DND-41 (cell line): ENCODE data around the gene TMEM127.

Experiments used
- ATAC-seq: fragments of 200-7000 bp; cut with Tn5 transposase; 3 replicates; pipeline ENCODE4 v1.9.1; 2021; ENCODE audit warnings: low read depth; ENCODE audit not compliant: insufficient read depth
- DNase-seq: peaks from one replicate; pipeline ENCODE4 v3.0.0-alpha.2; 2020
- H2AFZ ChIP-seq: 2 replicates; pipeline ENCODE4 v1.6.0; 2012; ENCODE audit warnings: low read depth, low read length
- H3K27ac ChIP-seq: 2 replicates; pipeline ENCODE4 v1.5.1; 2012; ENCODE audit warnings: low read length, inconsistent platforms
- H3K27me3 ChIP-seq: fragments of 200-600 bp; sonication (generic); 2 replicates; pipeline ENCODE4 v1.6.0; 2012; ENCODE audit warnings: low read length, mild to moderate bottlenecking, inconsistent platforms; ENCODE audit not compliant: insufficient read depth, poor library complexity
- H3K36me3 ChIP-seq: 2 replicates; pipeline ENCODE4 v1.5.1; 2012; ENCODE audit warnings: low read length, inconsistent platforms; ENCODE audit not compliant: insufficient read depth
- H3K4me1 ChIP-seq: 2 replicates; pipeline ENCODE4 v1.5.1; 2012; ENCODE audit warnings: mild to moderate bottlenecking, low read length; ENCODE audit not compliant: insufficient read depth
- H3K4me2 ChIP-seq: 2 replicates; pipeline ENCODE4 v1.6.0; 2012; ENCODE audit warnings: mild to moderate bottlenecking, moderate library complexity, low read length, inconsistent platforms; ENCODE audit not compliant: insufficient read depth
- H3K4me3 ChIP-seq, 2 experiments: fragments of 200-600 bp in 1 of 2; shearing (Covaris generic) in 1 of 2; 2 replicates each; pipeline ENCODE4 v1.5.1; 2012 to 2016; ENCODE audit warnings: inconsistent platforms in 2 of 2, low read length in 2 of 2, mild to moderate bottlenecking in 2 of 2, low read depth in 1 of 2, moderate library complexity in 1 of 2
- H3K79me2 ChIP-seq: 2 replicates; pipeline ENCODE4 v1.6.0; 2012; ENCODE audit warnings: low read length, inconsistent platforms; ENCODE audit not compliant: insufficient read depth
- H3K9ac ChIP-seq: 2 replicates; pipeline ENCODE4 v1.6.0; 2012; ENCODE audit warnings: low read depth, mild to moderate bottlenecking, inconsistent platforms, low read length, moderate library complexity
- H3K9me3 ChIP-seq: 2 replicates; pipeline ENCODE4 v1.5.1; 2012; ENCODE audit warnings: low read length, moderate library complexity, mild to moderate bottlenecking, inconsistent platforms; ENCODE audit not compliant: insufficient read depth, severe bottlenecking
- H4K20me1 ChIP-seq: 2 replicates; pipeline ENCODE4 v1.6.0; 2012; ENCODE audit warnings: low read length; ENCODE audit not compliant: insufficient read depth
- CTCF ChIP-seq: IDR thresholded peaks from 2 replicates; pipeline ENCODE4 v1.5.1; 2012; ENCODE audit warnings: borderline replicate concordance, low read length, moderate library complexity, mild to moderate bottlenecking; ENCODE audit not compliant: poor library complexity, severe bottlenecking; ENCODE audit errors: extremely low read depth
- EZH2 ChIP-seq: IDR thresholded peaks from 3 replicates; pipeline ENCODE4 v1.6.1; 2012; ENCODE audit warnings: borderline replicate concordance, low read depth, mild to moderate bottlenecking, moderate library complexity, low read length, inconsistent platforms; ENCODE audit not compliant: severe bottlenecking

Gene TMEM127

GRCh38 chr2:96264086-96264485 lies 1.7 kb downstream of the TMEM127 start:
- TF ChIP-seq EZH2 (no peak), CTCF (no peak)
- Histone ChIP-seq H3K9ac (peak overlapping the region; percentile 89), H2AFZ (no peak overlapping the region), H3K4me1 (peaks cover 33% of the 10 kb centered on the region), H3K27me3 (no peaks in the 10 kb centered on the region), H3K27ac (0 out of 2 replicates have a peak overlapping the region, but pooled peaks have one; percentile 1), H3K4me3 (peak overlapping the region in 1 of 2 experiments; percentile 96; a peak in 2 of 4 replicates), H3K4me2 (peak overlapping the region; percentile 95), H4K20me1 (peaks cover 49% of the 10 kb centered on the region), H3K36me3 (peaks cover 59% of the 10 kb centered on the region), H3K9me3 (no peaks in the 10 kb centered on the region), H3K79me2 (peaks cover 91% of the 10 kb centered on the region)
- ATAC-seq (no peak), DNase-seq (no peak)

GRCh38 chr2:96262306-96262705 lies 3.5 kb downstream of the TMEM127 start:
- ATAC-seq (no peak), DNase-seq (no peak)
- Histone ChIP-seq H2AFZ (no peak overlapping the region), H3K4me2 (no peak overlapping the region), H3K27me3 (no peaks in the 10 kb centered on the region), H3K79me2 (peaks cover 92% of the 10 kb centered on the region), H3K9me3 (no peaks in the 10 kb centered on the region), H4K20me1 (peaks cover 49% of the 10 kb centered on the region), H3K9ac (no peak overlapping the region), H3K27ac (no peak overlapping the region), H3K4me3 (no peak overlapping the region), H3K4me1 (peaks cover 25% of the 10 kb centered on the region), H3K36me3 (peaks cover 52% of the 10 kb centered on the region)
- TF ChIP-seq CTCF, result no peak
- no peak for TF ChIP-seq EZH2

- TF ChIP-seq CTCF (no peak), EZH2 (no peak)
- ATAC-seq (no peak), DNase-seq (no peak)
- Histone ChIP-seq H3K27me3 (no peaks in the 10 kb centered on the region), H3K27ac (no peak overlapping the region), H3K36me3 (peaks cover 54% of the 10 kb centered on the region), H3K79me2 (peaks cover 88% of the 10 kb centered on the region), H2AFZ (no peak overlapping the region), H3K9ac (no peak overlapping the region), H3K4me2 (no peak overlapping the region), H3K9me3 (no peaks in the 10 kb centered on the region), H3K4me1 (peaks cover 18% of the 10 kb centered on the region), H3K4me3 (no peak overlapping the region), H4K20me1 (peaks cover 50% of the 10 kb centered on the region)
These were observed 4.3 kb downstream of the TMEM127 start for GRCh38 chr2:96261328-96262003.
